Measurements from ENCODE around the gene FOXO3. TPM values are rescaled to one million over a fixed set of nuclear protein-coding genes. Genes with fewer than 3 reads are reported as not detected.
"Not testable (repeated sequence)": the region's sequence is repeated elsewhere in the genome, so short reads cannot be mapped to it uniquely, and the experiment has no call there.

FOXO3 gene
- total RNA-seq, 1 experiment from 2014 or later = 22.3 TPM

DNA sequence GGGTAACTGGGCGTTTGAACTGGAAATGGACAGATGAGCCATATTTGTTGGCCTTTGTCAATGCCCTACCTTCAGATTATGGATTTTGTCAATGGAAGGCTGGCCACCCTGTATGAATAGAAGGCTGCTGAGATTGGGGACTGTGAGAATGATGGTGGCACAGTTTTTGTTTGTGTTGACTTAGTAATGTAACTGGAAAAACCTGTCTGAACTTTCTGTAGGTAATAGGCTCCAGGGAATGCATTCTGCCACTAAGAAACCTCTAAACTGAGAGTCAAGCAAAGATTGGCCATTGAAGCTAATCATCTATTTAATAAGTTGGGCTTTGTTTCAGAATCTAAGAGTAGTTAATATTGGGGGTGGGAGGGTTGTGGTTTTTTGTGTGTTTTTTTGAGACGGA lies 97.5 kb downstream of the FOXO3 start:
- DNase-seq (ENCODE audit: low spot score) = no peak

DNA sequence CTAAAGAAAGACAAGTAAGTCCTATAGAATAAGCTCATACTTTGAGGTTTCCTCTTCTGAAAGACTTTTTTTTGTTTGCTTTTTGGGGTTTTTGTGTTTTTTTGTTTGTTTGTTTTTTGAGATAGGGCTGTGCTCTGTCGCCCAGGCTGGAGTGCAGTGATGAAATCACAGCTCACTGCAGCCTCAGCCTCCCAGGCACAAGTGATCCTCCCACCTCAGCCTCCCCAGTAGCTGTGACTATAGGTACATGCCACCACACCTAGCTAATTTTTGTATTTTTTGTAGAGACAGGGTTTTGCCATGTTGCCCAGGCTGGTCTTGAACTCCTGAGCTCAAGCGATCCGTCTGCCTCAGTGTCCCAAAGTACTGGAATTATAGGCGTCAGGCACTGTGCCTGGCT lies 98.1 kb downstream of the FOXO3 start:
- not testable (repeated sequence) for DNase-seq (ENCODE audit: low spot score)

DNA sequence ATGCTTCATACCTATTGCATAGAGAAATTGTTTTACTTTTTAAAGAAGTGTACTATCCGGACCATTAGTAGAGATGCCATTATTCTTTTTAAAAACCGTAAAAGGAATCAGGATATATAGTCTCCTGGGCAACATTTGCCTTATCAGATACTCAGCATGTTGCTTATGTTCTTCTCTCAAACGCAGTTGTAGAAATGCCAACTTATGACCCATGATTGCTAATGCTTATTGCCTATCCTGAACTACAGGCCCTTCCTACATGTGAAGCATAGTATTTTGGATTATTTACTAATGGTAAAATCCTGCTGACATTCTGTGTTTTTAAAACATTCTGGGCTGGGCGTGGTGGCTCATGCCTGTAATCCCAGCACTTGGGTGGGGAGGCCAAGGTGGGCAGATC lies 99.5 kb downstream of the FOXO3 start:
- no peak for DNase-seq (ENCODE audit: low spot score)

DNA sequence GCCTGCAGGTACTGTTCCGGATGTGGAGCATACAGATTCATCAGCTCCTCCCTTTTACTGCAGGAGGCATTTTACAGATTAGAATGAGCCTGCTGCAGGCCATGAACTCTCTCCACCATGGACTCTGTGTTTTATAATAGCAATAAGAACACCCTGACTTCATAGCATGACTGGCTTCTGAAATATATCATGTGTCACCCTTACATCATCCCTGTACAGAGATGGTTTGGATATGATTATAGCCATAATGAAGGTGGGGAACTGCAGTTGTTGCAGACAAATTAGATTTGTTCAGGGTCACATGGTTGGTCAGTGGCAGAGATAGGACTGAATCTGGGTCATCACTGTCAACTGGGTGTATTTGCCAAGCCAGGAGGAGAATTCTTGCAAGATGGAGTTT lies 100.7 kb downstream of the FOXO3 start:
- DNase-seq (ENCODE audit: low spot score) = no peak

DNA sequence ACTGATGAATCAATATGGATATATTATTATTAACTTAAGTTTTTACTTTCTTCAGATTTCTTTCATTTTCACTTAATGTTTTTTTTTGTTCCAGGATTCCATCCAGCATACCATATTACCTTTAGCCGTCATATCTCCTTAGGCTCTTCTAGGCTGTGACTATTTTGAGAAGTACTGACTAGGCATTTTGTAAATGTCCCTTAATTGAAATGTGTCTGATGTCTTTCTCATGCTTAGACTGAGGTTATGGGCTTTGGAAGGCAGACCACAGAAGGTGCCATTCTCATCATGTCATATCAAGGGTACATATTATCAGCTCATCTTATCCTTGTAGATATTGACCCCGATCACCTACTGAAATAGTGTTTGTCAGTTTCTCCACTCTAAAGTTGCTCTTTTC lies 101.3 kb downstream of the FOXO3 start:
- no peak for DNase-seq (ENCODE audit: low spot score)

DNA sequence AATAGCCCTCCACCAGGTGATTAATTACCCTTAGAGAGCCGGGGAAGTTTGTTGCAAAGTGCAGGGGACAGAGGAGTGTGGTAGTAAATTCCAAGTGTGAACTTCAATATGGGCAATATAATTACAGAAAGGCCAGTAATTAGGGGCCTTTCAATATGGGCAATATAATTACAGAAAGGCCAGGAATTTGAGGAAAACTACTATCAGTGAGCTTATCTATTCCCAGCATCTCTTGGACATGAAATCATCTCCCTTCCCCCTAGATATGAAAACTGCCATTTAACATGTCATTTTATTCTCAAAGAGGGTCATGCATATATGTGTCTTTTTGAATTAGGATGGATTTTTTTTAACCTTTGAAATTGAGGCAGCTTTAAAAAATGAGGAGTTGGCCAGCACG lies 102.0 kb downstream of the FOXO3 start:
- DNase-seq (ENCODE audit: low spot score) = no peak

DNA sequence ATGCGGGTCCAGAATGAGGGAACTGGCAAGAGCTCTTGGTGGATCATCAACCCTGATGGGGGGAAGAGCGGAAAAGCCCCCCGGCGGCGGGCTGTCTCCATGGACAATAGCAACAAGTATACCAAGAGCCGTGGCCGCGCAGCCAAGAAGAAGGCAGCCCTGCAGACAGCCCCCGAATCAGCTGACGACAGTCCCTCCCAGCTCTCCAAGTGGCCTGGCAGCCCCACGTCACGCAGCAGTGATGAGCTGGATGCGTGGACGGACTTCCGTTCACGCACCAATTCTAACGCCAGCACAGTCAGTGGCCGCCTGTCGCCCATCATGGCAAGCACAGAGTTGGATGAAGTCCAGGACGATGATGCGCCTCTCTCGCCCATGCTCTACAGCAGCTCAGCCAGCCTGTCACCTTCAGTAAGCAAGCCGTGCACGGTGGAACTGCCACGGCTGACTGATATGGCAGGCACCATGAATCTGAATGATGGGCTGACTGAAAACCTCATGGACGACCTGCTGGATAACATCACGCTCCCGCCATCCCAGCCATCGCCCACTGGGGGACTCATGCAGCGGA lies 102.9 kb downstream of the FOXO3 start:
- not testable (repeated sequence) for DNase-seq (ENCODE audit: low spot score)

DNA sequence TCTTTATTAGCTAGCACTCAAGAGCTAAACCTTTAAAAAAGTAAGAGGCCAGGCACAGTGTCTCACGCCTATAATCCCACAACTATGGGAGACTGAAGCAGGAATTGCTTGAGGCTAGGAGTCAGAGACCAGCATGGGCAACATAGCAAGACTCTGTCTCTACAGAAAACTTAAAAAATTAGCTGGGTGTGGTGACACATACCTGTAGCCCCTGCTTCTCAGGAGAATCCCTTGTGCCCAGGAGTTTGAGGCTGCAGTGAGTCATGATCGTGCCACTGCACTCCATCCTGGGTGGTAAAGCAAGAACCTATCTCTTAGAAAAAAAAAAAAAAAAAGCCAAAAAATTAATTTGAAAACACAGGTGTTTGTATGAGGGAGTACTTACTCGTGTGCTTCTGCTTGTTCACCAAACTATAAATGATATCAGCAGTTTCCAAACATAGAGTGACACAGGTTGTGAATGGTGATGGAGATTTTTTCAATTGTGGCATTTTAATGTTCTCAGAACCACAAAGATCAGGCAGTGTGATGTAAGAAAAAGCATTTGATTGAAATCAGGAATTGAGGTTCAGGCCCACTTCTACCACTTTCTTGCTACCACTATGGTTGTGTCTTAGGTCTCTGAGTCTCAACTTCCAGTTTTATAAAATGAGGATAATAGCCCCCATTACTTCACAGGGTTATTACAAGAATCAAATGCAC lies 104.9 kb downstream of the FOXO3 start:
- no peak for DNase-seq (ENCODE audit: low spot score)

DNA sequence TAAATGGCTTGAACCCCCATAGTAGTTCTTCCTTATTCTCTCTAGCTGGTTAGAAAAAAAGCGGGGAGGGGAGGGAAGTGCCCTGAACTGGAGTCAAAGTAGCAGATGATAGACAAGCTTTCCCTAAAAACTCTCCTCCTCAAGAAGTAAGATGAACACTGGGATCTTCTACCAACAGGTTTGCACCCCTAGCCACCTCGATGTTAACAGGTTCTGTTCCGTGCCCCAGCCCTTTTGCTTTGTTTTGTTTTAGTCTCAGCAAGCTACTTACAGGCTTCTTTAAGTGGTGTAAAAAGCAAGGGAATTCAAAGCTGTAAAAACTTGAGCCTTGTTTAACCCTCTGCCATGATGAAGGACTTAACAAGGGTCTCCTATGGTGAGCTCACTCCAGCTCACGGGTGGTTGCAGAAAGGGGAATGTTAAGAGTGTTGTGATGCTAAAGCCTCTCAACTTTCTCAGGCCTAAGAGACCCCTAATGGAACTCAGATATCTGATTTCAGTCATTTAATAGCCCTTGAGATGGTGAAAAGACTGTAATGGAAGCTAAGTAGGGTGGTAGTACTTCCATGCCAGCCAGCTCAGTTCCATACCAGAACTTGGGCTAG lies 106.0 kb downstream of the FOXO3 start:
- DNase-seq (ENCODE audit: low spot score) = no peak

DNA sequence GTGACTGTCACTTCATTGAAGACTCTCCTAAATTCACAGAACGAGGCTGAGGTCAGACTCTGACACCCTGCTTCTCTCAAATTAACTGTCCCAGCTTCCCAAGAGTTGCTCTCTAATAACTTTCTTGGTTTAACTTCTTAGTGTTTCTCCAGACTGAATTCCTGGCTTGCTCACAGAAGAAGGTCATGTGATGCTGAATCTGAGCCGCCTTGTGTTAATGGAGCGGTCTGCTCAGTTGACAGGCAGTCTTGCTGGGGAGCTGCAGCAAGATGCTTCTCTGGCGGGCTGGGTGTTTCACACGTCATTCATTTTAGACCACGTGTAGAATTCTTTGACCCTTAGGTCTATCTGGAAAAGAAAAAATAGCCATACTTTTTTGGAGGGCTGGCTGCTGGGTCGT lies 107.3 kb downstream of the FOXO3 start:
- no peak for DNase-seq (ENCODE audit: low spot score)

DNA sequence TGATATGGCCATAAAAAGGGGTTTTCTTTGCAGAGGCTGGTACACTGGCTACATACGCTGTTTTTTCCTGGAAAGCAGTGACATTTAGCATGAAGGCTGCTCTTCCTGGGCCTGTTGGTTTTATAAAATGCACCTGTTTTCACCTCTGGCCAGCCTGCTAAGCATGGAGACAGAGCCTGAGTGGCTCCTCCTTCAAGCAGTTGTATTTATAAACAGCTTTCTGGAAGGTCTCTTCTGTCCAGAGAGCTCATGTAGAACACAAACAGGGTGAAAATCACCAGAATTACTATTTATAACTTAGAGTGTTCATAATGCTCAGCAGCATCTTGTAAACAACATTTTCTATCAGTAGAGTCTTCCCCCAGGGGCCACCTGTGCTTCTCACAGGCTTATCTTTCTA lies 109.0 kb downstream of the FOXO3 start:
- DNase-seq (ENCODE audit: low spot score) = no peak

DNA sequence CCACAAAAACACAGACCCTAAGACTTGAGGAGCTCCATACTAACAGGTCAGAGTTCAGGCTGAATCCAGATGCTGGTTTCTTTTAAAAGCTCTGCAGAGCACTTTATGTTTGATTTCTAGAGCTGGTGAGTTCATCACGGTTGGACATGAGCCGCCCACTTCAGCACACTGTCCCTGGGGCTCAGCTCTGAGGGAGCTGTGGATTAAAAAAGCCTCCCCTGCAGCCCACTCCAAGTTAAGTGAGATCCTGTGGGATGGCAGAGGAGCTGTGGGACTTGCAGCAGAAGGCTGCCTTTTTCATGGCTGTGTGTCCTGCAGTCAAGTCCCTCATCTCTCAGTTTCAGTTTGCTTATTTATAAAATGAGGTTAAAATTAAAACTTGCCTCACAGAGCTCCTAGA lies 110.5 kb downstream of the FOXO3 start:
- no peak for DNase-seq (ENCODE audit: low spot score)

DNA sequence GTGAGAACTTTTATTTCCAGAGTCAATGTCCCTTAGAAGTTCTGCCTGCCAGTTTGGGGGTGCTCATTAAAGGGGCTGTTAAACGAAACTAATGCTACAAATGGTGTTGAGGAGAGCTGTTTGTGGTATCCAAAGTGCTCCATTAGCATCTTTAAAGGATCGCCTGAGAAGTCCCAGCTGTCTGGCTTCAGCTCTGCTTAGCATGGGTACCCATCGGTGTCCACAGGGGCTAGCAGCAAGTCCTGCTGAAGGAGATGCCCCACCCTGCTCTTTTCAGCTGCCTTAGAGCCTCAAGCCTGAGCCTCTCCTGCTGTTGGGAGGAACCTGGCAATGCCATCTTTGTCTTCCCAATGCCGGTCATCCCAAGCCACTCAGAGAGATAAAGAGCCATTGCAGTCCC lies 111.1 kb downstream of the FOXO3 start:
- no peak for DNase-seq (ENCODE audit: low spot score)

DNA sequence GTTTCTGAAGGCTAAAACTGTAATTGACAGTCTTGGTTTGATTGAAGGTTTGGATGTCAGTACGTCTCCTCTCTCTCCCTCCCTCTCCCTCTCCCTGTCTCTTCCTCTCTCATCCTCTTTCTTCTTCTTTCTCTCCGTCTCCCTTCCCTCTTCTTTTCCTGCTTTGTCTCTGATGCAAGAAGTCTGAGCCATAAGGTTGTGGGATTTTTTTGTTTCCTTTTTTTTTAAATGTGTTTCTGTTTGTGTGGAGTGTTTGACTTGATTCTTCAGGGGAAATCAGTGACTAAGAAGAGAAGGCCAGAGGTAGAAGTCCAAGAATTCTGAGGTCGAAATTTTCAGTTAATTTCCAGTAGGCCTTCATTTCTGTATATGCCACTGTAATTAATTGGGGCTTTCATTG lies 111.9 kb downstream of the FOXO3 start:
- no peak for DNase-seq (ENCODE audit: low spot score)

DNA sequence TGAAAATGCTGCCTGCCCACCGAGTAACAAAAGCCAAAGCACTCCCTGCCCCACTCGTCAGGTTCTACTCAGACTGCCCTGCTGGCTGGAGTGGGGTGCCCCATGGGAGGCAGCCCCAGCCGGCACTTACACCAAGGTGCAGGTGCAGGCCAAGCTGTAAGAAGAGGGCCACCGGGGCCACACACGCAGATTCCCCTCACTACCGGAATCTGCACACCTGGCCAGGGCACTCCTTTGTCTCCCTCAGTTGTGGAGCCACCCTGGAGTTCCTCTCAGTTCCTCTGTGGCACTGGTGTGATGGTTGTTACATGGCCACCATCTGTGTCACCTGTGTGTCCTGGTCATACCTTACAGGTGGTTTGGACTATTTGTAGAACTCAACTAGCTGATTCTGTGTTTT lies 112.4 kb downstream of the FOXO3 start:
- no peak for DNase-seq (ENCODE audit: low spot score)

DNA sequence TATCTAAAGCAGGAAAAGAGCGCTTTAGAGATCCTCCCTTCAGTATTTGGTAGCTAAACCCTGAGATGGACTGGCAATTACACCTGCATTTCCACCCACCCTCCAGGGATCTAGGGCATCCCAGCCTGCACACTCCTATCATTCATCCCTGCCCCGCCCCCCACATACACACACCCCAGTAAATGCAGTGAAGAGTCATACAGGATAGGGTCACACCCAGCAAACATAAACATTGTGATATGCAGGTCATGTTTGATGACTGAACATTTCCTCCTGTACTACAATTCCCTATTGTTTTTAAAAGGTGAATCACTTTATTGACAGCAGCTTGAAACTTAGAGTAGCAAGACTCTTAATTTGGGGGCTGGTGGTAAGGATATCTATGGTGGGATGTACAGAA lies 112.9 kb downstream of the FOXO3 start:
- no peak for DNase-seq (ENCODE audit: low spot score)

DNA sequence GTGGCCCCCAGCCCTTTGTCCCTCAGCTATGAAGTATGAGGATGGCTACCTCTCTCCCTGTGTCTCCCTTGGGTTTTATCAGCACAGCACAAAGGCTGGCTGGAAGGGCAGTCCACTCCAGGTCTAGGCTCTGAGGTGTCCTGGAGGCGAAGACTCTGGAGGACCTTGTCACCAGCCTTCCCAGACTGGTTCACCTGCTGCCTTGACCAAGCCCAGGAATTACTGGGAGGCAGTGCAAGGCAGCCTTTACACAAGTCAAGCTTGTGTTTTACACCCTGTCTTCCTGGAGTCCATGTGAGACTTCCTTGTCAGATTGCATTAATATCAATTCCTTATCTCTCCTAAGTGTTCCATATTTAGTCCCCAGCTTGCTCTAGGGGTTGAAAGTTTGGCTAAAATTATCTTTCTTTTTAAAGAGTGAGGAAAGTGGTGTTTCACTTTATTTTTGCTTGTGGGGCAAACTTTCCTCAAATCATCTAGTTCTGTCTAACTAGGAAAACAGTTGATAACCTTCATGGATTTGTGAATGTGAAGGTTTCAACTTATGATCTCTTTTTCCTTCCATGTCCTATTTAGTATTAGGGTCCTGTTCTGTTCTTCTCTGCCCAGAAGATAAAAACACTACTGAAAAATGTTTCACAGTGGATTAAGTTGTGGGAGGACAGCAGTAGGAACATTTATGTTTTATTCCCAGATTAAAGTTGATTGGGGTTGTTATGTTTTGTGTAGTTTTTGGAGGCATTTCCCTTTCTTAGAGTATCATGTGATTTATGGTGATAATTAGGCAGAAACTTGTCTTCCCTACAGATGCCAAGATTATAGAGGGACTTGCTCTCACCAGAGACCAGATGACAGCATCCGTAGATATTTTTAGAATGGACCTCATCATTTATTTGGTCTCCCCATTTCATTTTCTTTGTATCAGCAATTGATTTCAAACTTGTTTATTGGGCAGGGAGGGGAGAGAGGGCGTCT lies 114.8 kb downstream of the FOXO3 start:
- no peak for DNase-seq (ENCODE audit: low spot score)

DNA sequence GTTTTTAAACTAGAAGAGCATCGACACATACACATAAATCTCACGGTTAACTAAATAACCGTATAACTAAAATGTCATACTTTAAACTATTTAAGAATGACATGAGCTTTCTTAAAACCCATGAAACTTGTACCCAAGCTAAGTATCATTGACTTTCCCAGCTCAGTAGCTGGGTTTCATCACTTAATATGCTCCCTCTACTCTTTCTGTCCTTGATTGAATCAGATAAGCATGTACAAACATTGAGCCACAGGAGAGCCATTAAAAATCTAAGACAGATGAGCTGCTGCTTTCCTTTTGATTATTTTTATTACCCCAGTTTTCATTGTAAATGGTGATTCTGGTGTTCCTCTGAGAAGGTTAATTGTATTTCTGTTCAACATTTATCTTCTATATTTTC lies 115.8 kb downstream of the FOXO3 start:
- no peak for DNase-seq (ENCODE audit: low spot score)

DNA sequence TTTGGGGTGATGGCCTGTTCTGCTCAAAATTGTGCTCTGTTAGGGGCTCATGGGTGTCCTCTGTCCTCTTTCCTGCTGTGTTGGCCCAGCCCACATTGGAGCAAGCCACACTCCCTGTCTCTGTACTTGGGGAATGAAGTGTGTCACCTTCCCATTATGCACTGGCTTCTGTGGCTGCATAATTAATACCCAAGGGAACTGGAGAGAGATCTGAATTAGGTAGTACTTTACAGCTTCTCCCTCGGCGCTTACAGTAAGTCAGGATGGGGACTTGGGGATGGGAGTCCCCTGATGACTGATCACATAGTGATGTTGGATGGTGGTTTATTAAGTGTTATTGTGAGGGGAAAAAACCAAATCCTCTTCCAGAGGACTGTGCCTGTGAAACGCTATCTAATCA lies 116.6 kb downstream of the FOXO3 start:
- DNase-seq (ENCODE audit: low spot score) = no peak

DNA sequence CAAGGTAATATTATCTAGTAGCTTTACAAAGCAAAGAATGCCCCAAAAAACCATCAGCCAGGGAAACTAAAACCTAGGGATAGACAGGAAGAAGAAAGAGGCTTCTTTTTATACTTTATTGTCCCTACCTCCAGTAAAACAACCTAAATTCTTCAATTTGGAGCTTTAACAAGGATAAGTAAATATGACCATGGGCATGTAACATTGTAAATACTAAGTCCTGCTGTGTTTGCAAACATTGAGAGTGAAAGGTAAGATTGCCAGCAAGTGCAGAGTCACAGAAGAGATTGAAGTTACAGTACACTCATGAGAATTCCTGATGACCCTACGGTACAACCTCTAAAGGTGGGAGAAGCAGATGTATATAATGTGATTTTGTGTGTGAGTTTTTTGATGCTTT lies 117.2 kb downstream of the FOXO3 start:
- DNase-seq (ENCODE audit: low spot score) = no peak

DNA sequence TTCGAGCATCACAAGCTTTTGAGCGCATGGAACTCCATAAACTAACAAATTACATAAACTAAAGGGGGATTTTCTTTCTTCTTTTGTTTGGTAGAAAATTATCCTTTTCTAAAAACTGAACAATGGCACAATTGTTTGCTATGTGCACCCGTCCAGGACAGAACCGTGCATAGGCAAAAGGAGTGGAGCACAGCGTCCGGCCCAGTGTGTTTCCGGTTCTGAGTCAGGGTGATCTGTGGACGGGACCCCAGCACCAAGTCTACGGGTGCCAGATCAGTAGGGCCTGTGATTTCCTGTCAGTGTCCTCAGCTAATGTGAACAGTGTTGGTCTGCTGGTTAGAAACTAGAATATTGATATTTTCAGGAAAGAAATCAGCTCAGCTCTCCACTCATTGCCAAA lies 119.6 kb downstream of the FOXO3 start:
- DNase-seq (ENCODE audit: low spot score) = not testable (repeated sequence)

DNA sequence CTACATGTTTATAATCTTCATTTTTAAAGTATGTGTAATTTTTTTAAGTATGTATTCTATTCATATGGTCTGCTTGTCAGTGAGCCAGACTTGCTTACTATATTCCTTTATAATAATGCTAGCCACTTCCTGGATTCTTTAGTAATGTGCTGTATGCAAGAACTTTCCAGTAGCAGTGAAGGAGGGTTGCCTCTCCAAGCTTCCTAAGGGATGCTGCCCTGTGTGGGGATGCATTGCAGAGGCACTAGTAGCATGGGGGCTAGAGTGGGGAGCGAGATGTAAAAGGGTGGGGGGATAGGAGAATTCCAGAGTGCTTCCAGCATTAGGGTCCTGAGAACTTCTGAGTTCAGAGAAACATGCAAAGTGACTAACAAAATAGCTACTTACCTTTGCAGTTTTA lies 121.0 kb downstream of the FOXO3 start:
- not testable (repeated sequence) for DNase-seq (ENCODE audit: low spot score)

All from HT-29 (cell line).